ENCODE measurements around the gene RPUSD4.

RPUSD4 gene

DNA sequence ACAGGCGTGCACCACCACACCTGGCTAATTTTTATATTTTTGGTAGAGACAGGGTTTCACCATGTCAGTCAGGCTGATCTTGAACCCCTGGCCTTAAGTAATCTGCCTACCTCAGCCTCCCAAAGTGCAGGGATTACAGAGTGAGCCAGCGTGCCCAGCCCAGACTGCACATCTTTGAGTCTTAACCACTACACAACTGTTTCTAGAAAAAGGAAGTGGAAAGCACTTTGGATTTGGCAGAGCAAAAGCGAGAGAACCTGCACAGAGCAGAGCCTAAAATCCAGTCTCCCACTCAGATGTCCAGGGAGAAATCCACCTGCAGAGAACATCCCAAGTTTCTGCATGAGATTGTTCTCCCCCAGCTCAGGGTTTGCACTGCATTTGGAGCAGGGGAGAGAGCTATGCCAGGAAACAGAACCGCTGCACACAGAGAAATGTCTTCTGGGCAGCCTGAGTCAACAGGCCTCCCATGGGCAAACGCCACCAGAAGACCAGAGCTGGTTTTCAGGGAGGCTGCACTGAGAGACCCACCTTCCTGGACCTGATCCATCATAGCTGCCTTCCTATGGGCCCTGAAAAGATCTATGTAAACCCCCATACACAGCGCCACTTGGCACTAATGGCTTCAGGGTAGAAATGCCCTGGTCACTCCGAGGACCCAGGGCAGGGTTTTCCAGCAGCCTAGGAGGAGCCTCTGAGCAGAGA, 54.0 kb downstream of the RPUSD4 start:
- DNase-seq (ENCODE audit: low read depth in 2 of 2, low spot score in 1 of 2) = no peak

DNA sequence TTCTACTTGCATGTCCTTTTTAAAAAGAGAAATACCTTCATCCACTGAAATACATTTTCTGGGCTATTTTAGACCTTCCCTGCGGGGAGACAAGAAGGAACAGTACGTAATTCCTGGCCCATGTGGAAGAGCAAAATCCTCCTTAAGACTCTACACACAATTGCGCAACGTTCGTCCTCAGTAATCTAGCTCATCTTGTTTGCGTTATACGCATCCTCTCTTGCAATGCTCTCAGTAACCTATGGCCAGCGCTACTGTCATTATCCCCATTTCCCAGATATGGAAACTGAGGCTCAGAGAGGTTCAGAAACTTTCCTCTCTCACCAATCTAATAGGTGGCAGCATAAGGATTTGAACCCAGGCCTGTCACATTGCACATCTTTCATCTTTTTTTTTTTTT, 54.6 kb downstream of the RPUSD4 start:
- no peak for DNase-seq (ENCODE audit: low read depth in 2 of 2, low spot score in 1 of 2)

DNA sequence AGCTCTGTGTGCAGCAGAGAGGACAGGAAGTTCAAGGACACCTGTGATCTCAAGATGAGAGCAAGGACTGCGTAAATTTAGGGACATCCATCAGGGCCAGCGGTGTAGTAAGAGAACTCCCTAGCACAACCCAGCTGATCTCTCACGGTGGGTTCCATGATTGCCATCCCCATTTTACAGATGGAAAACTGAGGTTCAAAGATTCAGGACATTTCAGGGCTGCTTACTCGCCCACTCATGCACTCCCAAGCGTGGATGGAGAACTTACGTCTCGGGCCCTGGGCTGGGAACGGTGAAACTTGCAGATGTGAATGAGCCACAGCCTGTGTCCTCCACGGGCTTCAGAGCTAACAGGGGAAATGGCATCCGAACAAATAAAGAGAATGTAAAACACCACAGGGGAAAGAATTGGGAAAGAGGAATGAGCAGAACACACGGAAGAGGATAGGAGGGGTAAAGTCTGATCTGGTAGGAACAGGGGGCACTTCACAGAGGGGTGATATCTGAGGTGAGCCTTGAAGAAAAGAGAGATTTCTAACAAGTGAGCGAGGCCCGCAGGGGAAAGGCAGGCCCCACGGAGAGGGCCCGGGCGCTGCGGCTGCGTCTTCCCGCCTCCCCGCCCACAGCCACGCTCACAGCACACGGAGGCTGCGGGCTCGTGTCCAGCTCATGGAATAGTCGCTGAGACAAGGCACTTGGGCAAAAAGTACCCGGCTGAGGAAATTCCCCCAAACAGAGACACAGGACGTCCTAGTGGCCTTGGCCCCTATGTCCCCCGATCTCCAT, 55.9 kb downstream of the RPUSD4 start:
- DNase-seq (ENCODE audit: low read depth in 2 of 2, low spot score in 1 of 2) = no peak

DNA sequence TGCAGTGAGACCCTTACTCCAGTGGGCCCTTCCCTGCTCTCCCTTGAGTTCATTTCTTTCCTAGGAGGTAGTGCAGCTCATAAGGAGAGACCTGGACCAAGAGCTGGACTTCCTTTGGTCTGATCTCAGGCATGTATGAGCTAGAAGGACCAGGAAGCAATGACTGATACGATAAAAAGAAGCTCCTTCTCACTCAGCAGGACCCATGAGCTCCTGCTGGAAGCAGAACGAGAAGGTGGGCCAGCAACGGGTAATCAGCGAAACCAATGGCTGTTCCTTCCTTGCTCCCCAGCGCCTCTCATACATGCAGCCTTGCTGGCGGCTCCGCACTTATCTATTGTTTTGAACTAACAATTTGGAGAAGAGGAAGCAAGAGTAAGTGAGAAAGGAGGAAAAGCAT, 56.8 kb downstream of the RPUSD4 start:
- no peak for DNase-seq (ENCODE audit: low read depth in 2 of 2, low spot score in 1 of 2)

DNA sequence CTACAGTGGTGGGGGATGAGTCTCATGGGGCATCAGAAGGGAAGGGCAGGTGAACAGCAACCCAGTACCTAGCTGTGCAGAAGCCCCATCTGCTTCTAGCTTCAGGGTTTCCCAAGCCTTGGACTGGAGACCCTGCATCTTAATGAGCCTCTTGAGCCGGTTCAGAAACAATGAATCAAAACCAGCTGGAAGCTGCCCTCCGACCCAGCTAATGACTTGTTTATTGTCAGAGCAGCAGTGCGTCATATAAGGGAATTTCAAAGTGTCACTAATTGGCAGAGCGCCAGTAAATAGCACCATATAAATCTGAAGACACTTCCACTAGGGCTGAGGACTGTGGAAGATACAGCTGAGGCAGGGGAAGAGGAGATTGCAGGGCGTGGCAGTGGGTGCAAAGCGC, 57.5 kb downstream of the RPUSD4 start:
- DNase-seq (ENCODE audit: low read depth in 2 of 2, low spot score in 1 of 2) = no peak

DNA sequence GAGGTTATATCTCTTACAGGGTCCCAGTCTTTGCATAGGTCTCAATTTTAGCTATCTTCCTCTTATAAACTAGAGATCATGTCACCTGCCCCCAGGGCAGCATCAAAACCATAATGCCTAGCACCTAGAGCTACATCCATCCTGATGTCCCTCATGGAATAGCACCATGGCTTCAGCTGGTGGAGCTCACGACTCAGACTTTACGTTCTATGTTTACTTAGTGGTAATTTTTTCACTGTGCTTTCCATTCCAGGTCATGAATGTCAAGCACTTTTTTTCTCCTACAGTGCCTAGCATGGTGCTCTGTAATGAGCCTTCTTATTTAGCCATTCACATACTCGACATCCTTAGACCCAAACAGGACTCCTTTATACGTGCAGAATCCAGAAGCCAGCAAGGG, 58.4 kb downstream of the RPUSD4 start:
- no peak for DNase-seq (ENCODE audit: low read depth in 2 of 2, low spot score in 1 of 2)

DNA sequence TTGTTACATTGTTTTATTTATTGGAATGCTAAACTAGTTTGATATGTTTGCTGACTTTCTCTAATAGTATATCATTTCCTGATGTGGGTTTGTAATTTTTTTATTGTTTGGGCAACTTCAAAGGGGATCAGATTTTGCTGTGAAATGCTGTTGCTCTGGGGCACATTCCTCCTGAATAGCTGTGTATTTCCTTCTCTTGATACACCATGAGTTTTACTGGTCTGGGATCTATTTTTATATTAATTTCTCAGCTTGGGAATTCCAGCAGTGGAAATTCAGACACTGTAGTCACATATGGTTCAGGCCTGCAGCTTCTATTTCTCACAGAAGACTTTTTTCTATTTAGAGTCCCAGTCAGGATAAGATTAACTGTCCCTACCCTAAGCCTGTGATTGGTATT, 58.9 kb downstream of the RPUSD4 start:
- no peak for DNase-seq (ENCODE audit: low read depth in 2 of 2, low spot score in 1 of 2)

DNA sequence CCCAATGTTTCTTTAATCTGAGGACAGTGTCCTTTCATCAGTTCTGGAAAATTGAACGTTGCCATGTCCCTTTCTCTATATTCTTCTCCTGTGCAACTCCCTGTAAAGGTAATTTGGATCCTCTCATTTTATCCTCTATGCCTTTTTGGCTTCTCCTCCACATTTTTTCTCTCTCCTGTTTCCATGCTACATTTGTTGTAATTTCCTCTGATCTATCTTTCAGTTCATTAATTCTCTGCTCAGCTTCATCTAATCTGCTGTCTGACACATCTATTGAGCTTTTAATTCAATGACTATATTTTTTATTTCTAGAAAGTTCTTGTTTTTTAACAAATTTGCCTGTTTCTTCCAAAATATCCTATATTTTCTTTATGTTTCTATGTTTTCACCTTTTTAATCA, 59.3 kb downstream of the RPUSD4 start:
- no peak for DNase-seq (ENCODE audit: low read depth in 2 of 2, low spot score in 1 of 2)

Measured in stimulated activated CD8-positive, alpha-beta memory T cell treated with anti-CD3 and anti-CD28 coated beads, Interleukin-4, amount 100 ng/mL, for 4 hours (primary cell).